H1 (cell line): ENCODE measurements around the gene ABCC9. TPM values are rescaled to one million over a fixed set of nuclear protein-coding genes. Genes with fewer than 3 reads are reported as not detected.

Source experiments
- CHD7 ChIP-seq: fragments of 300-600 bp; sonication (generic); IDR thresholded peaks from 2 replicates; pipeline ENCODE4 v1.7.1; 2012; ENCODE audit warnings: low read length, moderate library complexity, mild to moderate bottlenecking, inconsistent platforms; ENCODE audit not compliant: insufficient replicate concordance
- GABPA ChIP-seq: IDR thresholded peaks from 2 replicates; pipeline ENCODE4 v1.6.1; 2011; ENCODE audit warnings: mild to moderate bottlenecking, low read length, moderate library complexity, borderline replicate concordance; ENCODE audit not compliant: insufficient read depth
- polyA plus RNA-seq, 7 experiments: library from polyadenylated mRNA; depleted of rRNA in 3 of 7; stranded (reverse) in 5 of 7; unstranded in 2 of 7; fragments of >200 nt in 5 of 7; fragments of 200-250 nt in 2 of 7; gene quantifications; 1 replicate in 5 of 7; 2 replicates in 1 of 7; 4 replicates in 1 of 7; pipeline versions ENCODE4 v1.2.1 to v1.2.3, GENCODE V29; 2011 to 2013; ENCODE audit warnings: missing spikeins in 2 of 7, mixed read lengths in 2 of 7
- total RNA-seq: library from RNA; stranded (reverse); fragmentation: NEBNext Ultra II Directional; extraction: Animal tissue kit (Norgen Biotek cat#: 25700); gene quantifications from 2 replicates; pipeline ENCODE4 v1.2.1, GENCODE V29; 2021

Gene ABCC9
- total and polyA plus RNA-seq, 2 of the 8 experiments (the other 6 are each of a cell fraction or from before 2014, with no cell fraction given): under 0.01 TPM; not detected in 1

- no peak for TF ChIP-seq CHD7
- TF ChIP-seq GABPA: no peak
- TF ChIP-seq, all 59 proteins: peak for 0
These were observed 145.4 kb downstream of the ABCC9 start (continued) for GRCh38 chr12:21795648-21796328.
